Activated T-cell treated with anti-CD3 and anti-CD28 coated beads, Interleukin-2, amount 50 U/mL, for 24 hours (primary cell): ENCODE results near the gene SMAD1.

ENCODE experiments used
- DNase-seq: peaks from one replicate; pipeline ENCODE4 v3.0.0-alpha.2; 2020
- H3K27ac Mint-ChIP-seq: 2 replicates; pipeline ENCODE4 v1.8.0; 2020; ENCODE audit warnings: mild to moderate bottlenecking, mixed read lengths
- H3K27me3 Mint-ChIP-seq: 2 replicates; pipeline ENCODE4 v1.8.0; 2020; ENCODE audit warnings: mixed read lengths
- H3K36me3 Mint-ChIP-seq: 2 replicates; pipeline ENCODE4 v1.8.0; 2020; ENCODE audit warnings: low read depth, mixed read lengths
- H3K4me1 Mint-ChIP-seq: 2 replicates; pipeline ENCODE4 v1.8.0; 2020; ENCODE audit warnings: low read depth, mixed read lengths
- H3K4me3 Mint-ChIP-seq: 2 replicates; pipeline ENCODE4 v1.8.0; 2020; ENCODE audit warnings: mild to moderate bottlenecking, moderate library complexity, mixed read lengths
- H3K9me3 Mint-ChIP-seq: 2 replicates; pipeline ENCODE4 v1.8.0; 2020; ENCODE audit warnings: mixed read lengths

SMAD1 gene

GRCh38 chr4:145481164-145481941 lies at the start of gene SMAD1:
TSS of gene SMAD1 (plus strand) at chr4:145481853. CDS start at chr4:145514614, 32,761 bp downstream.
- H3K27ac Mint-ChIP-seq, result peak within 1 kb of the TSS; percentile 75
- H3K9me3 Mint-ChIP-seq, result no peaks in the 10 kb centered on the region
- no peaks in the 10 kb centered on the region for H3K36me3 Mint-ChIP-seq
- H3K4me3 Mint-ChIP-seq, result peak within 1 kb of the TSS; percentile 27
- DNase-seq, result peak; percentile 66
- H3K27me3 Mint-ChIP-seq, result peaks cover 47% of the 10 kb centered on the region
- peaks cover 9% of the 10 kb centered on the region for H3K4me1 Mint-ChIP-seq

DNA sequence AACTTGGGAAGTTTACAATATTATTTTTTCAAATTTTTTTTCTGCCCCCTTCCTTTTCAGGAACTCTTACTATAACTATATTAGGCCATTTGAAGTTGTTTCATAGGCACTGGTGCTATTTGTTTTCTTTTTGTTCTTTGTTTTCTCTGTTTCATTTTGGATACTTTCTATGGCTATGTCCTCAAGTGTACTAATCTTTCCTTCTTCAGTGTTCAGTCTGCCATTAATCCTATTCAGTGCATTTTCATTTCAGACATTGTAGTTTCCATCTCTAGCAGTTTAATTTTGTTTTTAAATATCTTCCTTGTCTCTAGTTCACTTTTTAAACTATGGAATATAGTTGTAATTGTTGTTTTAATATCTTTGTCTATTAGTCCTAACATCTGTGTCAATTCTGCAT lies 48.0 kb upstream of the SMAD1 start:
- H3K27ac Mint-ChIP-seq, result no peak overlapping the region
- no peak overlapping the region for H3K4me3 Mint-ChIP-seq
- peaks cover 8% of the 10 kb centered on the region for H3K9me3 Mint-ChIP-seq
- no peaks in the 10 kb centered on the region for H3K4me1 Mint-ChIP-seq
- H3K36me3 Mint-ChIP-seq, result no peaks in the 10 kb centered on the region
- no peak for DNase-seq
- H3K27me3 Mint-ChIP-seq, result peaks cover 31% of the 10 kb centered on the region

GRCh38 chr4:145435646-145436045 lies 46.0 kb upstream of the SMAD1 start:
- Mint-ChIP-seq H3K27me3 (peaks cover 24% of the 10 kb centered on the region), H3K4me1 (no peaks in the 10 kb centered on the region), H3K36me3 (no peaks in the 10 kb centered on the region), H3K9me3 (peaks cover 8% of the 10 kb centered on the region), H3K27ac (no peak overlapping the region), H3K4me3 (no peak overlapping the region)
- DNase-seq, result no peak

DNA sequence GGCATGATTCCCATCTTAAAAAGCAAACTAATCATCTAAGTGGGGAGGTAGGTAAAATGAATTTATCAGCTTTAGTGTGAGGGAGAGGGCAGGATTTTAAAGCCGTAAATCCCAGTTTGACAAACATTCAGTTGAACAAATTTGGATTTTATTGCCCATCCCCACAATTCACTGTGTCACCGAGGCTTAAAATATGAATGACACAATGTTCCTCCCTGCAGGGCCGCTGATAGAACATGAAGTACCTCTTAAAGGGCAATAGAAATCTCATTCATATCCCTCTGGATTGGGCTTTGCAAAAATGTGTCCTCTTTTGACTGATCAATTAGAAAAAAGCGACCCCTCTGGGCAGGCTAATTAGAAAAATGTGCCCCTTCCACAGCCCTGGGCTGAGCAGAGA lies 45.5 kb upstream of the SMAD1 start:
- peaks cover 8% of the 10 kb centered on the region for H3K9me3 Mint-ChIP-seq
- no peaks in the 10 kb centered on the region for H3K36me3 Mint-ChIP-seq
- H3K27ac Mint-ChIP-seq, result no peak overlapping the region
- no peak for DNase-seq
- peaks cover 26% of the 10 kb centered on the region for H3K27me3 Mint-ChIP-seq
- no peak overlapping the region for H3K4me3 Mint-ChIP-seq
- H3K4me1 Mint-ChIP-seq, result no peaks in the 10 kb centered on the region

GRCh38 chr4:145436796-145437195 lies 44.9 kb upstream of the SMAD1 start:
- Mint-ChIP-seq H3K27me3 (peaks cover 31% of the 10 kb centered on the region), H3K4me3 (no peak overlapping the region), H3K4me1 (no peaks in the 10 kb centered on the region), H3K27ac (no peak overlapping the region), H3K9me3 (peaks cover 8% of the 10 kb centered on the region), H3K36me3 (no peaks in the 10 kb centered on the region)
- DNase-seq, result no peak

DNA sequence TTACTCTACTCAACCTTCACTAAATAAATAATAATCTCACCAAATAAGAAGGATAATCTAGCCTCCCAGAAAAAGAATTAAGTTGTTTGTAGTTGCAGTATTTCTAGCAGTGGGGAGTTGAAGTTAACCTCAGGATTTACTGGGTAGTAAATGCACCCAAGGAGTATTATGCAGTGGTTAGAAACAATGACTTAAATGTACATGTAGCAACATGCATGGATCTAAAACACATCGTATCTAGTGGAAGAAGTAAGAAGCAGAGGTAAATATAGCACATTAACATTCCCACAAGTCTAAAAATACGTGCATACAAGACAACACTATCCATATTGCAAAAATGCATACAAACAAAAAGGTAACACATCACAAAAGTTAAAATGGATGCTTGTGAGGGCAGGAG lies 44.2 kb upstream of the SMAD1 start:
- no peak overlapping the region for H3K4me3 Mint-ChIP-seq

DNA sequence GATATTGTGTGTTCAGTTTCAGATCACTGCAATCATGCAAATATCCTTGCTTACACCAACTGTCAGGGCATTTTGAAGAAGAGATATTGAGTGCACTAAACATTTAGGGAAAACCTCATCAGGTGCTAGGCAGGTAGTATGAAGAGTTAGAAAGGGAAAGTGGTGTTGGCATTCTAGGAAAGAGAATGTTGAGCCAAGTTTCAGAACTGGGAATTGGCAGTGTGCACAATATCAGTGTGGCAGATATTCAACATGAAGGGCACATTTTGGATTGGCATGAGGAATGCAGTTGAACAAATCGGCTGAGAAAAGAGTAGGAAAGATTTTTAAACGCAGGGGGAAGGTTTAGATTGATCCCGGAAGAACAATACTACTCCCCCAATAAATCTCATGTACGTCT lies 43.4 kb upstream of the SMAD1 start:
- no peak overlapping the region for H3K4me3 Mint-ChIP-seq
- no peaks in the 10 kb centered on the region for H3K36me3 Mint-ChIP-seq
- no peak overlapping the region for H3K27ac Mint-ChIP-seq
- peaks cover 6% of the 10 kb centered on the region for H3K9me3 Mint-ChIP-seq
- H3K27me3 Mint-ChIP-seq, result peaks cover 31% of the 10 kb centered on the region
- no peak for DNase-seq
- no peaks in the 10 kb centered on the region for H3K4me1 Mint-ChIP-seq

More for the DNA sequence above, 44.2 kb upstream of the SMAD1 start:
- Mint-ChIP-seq H3K27ac (no peak overlapping the region), H3K27me3 (peaks cover 36% of the 10 kb centered on the region), H3K9me3 (peaks cover 8% of the 10 kb centered on the region), H3K36me3 (no peaks in the 10 kb centered on the region), H3K4me1 (no peaks in the 10 kb centered on the region)
- no peak for DNase-seq

DNA sequence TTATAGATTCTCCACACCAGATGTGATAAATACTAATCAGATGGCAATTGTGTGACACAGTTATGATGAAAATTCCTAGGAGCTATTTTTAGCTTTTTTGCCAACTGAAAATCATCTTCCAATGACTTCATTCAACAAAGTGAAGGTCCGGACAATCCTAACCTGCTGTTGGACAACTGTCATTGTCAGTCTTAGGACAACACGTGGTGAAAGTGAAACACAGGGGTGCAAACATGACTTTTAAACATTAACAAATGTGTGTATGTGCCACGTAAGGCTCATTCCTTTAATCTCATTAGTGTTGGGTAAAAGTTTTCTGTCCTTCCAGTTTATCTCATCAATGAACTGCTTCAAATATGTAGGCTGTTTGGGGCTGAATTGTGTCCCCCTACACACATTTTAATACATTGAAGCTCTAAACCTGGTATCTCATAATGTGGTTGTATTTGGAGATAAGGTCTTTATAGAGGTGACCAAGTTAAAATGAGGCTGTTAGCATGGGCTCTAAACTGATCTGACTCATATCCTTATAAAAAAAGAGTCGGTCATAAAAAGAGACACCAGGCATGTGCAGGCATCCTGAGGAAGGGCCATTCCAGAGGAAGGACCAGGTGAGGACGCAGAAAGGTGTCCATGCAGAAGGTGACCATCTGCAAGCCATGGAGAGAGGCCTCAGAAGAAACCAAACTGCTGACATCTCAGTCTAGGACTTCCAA lies 41.2 kb upstream of the SMAD1 start:
- H3K36me3 Mint-ChIP-seq, result no peaks in the 10 kb centered on the region

DNA sequence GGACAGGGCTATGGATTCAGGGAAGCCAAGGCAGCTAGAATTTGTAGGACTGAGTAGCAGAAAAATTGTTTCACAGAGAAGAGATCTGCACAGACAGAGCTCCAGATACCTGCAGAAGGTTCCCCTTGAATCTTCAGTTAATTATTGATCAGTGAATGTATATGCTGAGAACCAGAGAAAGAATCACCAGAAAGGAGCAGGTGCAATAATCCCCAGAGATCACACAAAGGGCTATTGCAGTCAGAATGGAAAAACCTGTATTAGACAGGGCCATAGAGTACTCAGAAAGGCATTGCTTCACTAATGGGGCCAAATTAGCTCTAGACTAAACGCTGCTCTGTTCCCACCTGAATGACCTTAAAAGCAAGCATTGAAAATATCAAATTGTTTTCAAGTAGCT lies 35.5 kb upstream of the SMAD1 start:
- Mint-ChIP-seq H3K36me3 (no peaks in the 10 kb centered on the region), H3K27ac (no peak overlapping the region), H3K4me3 (no peak overlapping the region), H3K4me1 (no peaks in the 10 kb centered on the region), H3K9me3 (no peaks in the 10 kb centered on the region), H3K27me3 (peaks cover 33% of the 10 kb centered on the region)
- no peak for DNase-seq

More for the DNA sequence above, 41.2 kb upstream of the SMAD1 start:
- Mint-ChIP-seq H3K4me1 (no peaks in the 10 kb centered on the region), H3K9me3 (no peaks in the 10 kb centered on the region), H3K27ac (no peak overlapping the region), H3K27me3 (peaks cover 33% of the 10 kb centered on the region), H3K4me3 (no peak overlapping the region)
- DNase-seq, result no peak

- no peaks in the 10 kb centered on the region for H3K36me3 Mint-ChIP-seq
- peaks cover 12% of the 10 kb centered on the region for H3K27me3 Mint-ChIP-seq
- no peak for DNase-seq
- no peak overlapping the region for H3K27ac Mint-ChIP-seq
- no peaks in the 10 kb centered on the region for H3K9me3 Mint-ChIP-seq
- H3K4me1 Mint-ChIP-seq, result no peaks in the 10 kb centered on the region
- no peak overlapping the region for H3K4me3 Mint-ChIP-seq
Measured at GRCh38 chr4:145451895-145452294, 29.8 kb upstream of the SMAD1 start.

- H3K4me3 Mint-ChIP-seq, result no peak overlapping the region
- no peaks in the 10 kb centered on the region for H3K4me1 Mint-ChIP-seq
- no peaks in the 10 kb centered on the region for H3K36me3 Mint-ChIP-seq
- H3K9me3 Mint-ChIP-seq, result no peaks in the 10 kb centered on the region
- no peak for DNase-seq
- H3K27ac Mint-ChIP-seq, result no peak overlapping the region
- H3K27me3 Mint-ChIP-seq, result peaks cover 13% of the 10 kb centered on the region
Measured at GRCh38 chr4:145452447-145453162, 29.0 kb upstream of the SMAD1 start.

DNA sequence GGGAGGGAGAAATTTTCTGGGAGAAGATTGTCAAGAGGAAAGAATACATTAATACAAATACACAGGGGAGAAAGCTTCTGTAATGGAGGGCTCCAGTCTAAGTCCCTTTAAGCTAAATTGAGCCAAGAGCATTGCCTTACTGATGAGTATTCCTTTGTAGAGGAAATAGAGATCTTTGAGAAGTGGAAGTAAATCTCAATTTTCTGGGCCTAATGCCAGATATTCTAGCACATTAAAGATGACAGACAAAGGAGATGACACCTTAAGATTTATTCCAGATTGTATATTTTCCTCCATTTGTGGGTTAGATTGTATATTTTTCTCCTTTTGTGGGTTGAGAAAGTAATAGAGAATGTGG lies 28.5 kb upstream of the SMAD1 start:
- no peak for DNase-seq
- no peaks in the 10 kb centered on the region for H3K4me1 Mint-ChIP-seq

GRCh38 chr4:145473203-145473602 lies 8.4 kb upstream of the SMAD1 start:
- Mint-ChIP-seq H3K27ac (no peak overlapping the region), H3K4me1 (no peaks in the 10 kb centered on the region), H3K9me3 (peaks cover 8% of the 10 kb centered on the region), H3K4me3 (no peak overlapping the region), H3K36me3 (peaks cover 3% of the 10 kb centered on the region), H3K27me3 (peaks cover 26% of the 10 kb centered on the region)
- no peak for DNase-seq

More for the DNA sequence above, 28.5 kb upstream of the SMAD1 start:
- H3K27ac Mint-ChIP-seq, result no peak overlapping the region
- no peak overlapping the region for H3K4me3 Mint-ChIP-seq
- no peaks in the 10 kb centered on the region for H3K9me3 Mint-ChIP-seq
- H3K27me3 Mint-ChIP-seq, result peaks cover 15% of the 10 kb centered on the region
- no peaks in the 10 kb centered on the region for H3K36me3 Mint-ChIP-seq

- no peaks in the 10 kb centered on the region for H3K36me3 Mint-ChIP-seq
- no peak overlapping the region for H3K27ac Mint-ChIP-seq
- peaks cover 41% of the 10 kb centered on the region for H3K27me3 Mint-ChIP-seq
- H3K4me1 Mint-ChIP-seq, result peaks cover 9% of the 10 kb centered on the region
- DNase-seq, result no peak
- no peaks in the 10 kb centered on the region for H3K9me3 Mint-ChIP-seq
- peak overlapping the region; percentile 27 for H3K4me3 Mint-ChIP-seq
Measured at GRCh38 chr4:145480257-145480656, 1.4 kb upstream of the SMAD1 start.

DNA sequence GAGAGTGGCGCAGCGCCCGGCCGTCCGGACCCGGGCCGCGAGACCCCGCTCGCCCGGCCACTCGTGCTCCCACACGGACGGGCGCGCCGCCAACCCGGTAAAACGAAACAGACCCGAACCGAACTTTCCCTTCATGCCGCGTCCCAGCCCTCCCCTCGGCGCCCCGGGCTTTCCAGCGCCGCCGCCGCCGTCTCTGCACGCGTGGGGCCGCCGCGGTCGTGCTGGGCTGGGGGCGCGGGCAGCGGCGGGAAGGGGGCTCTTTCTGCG lies 222 bp downstream of the SMAD1 start:
- H3K36me3 Mint-ChIP-seq, result no peaks in the 10 kb centered on the region
- H3K4me1 Mint-ChIP-seq, result peaks cover 11% of the 10 kb centered on the region
- H3K4me3 Mint-ChIP-seq, result no peak overlapping the region
- DNase-seq, result no peak
- H3K9me3 Mint-ChIP-seq, result no peaks in the 10 kb centered on the region
- no peak overlapping the region for H3K27ac Mint-ChIP-seq
- peaks cover 47% of the 10 kb centered on the region for H3K27me3 Mint-ChIP-seq
